Measurements from ENCODE around the gene ZNF618.

Gene ZNF618

DNA sequence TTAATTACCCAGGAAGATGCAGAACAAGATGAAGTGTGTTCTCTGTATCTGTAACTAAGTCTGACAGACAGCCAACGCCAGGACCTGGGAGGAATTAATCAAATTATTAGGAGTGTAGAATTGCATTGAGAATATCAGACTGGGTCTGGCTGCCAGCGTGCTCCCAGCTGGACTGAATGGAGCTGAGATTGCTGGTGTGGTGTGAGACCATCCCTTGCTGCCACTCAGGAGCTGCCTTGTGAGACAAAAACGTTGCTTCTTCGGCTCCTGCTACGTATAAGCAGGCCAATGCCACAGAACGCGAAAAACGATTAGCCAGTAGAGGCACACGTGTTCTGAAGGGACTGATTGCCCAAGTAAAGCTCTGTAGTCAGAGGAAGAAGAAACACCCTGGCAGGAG is 135.2 kb downstream of the ZNF618 start:
- H3K9me3 Mint-ChIP-seq: peaks cover 5% of the 10 kb centered on the region
- H3K4me3 Mint-ChIP-seq: no peak overlapping the region
- no peaks in the 10 kb centered on the region for H3K36me3 Mint-ChIP-seq
- H3K4me1 Mint-ChIP-seq: no peaks in the 10 kb centered on the region
- no peak overlapping the region for H3K27ac Mint-ChIP-seq
- no peaks in the 10 kb centered on the region for H3K27me3 Mint-ChIP-seq

DNA sequence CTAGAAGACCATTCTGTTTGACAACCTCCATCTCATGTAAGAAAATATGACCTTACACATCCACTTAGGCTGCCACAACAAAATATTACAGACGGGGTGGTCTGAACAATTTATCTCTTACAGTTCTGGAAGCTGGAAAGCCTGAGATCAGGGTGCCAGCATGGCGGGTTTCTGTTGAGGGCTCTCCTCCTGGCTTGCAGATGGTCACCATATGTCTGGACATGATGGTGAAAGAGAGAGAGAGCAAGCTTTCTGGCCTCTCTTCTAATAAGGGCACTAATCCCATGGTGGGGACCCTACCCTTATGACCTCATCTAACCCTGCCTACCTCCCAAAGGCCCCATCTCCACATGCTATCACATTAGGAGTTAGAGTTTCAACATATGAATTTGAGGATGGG is 136.0 kb downstream of the ZNF618 start:
- H3K4me3 Mint-ChIP-seq: no peak overlapping the region
- no peaks in the 10 kb centered on the region for H3K4me1 Mint-ChIP-seq
- H3K9me3 Mint-ChIP-seq: peaks cover 5% of the 10 kb centered on the region
- H3K36me3 Mint-ChIP-seq: no peaks in the 10 kb centered on the region
- H3K27me3 Mint-ChIP-seq: no peaks in the 10 kb centered on the region
- no peak overlapping the region for H3K27ac Mint-ChIP-seq

- Mint-ChIP-seq H3K27ac (no peak overlapping the region), H3K4me3 (no peak overlapping the region), H3K4me1 (no peaks in the 10 kb centered on the region), H3K27me3 (no peaks in the 10 kb centered on the region), H3K9me3 (peaks cover 5% of the 10 kb centered on the region), H3K36me3 (no peaks in the 10 kb centered on the region)
Observed at GRCh38 chr9:114014044-114014443, 137.9 kb downstream of the ZNF618 start.

DNA sequence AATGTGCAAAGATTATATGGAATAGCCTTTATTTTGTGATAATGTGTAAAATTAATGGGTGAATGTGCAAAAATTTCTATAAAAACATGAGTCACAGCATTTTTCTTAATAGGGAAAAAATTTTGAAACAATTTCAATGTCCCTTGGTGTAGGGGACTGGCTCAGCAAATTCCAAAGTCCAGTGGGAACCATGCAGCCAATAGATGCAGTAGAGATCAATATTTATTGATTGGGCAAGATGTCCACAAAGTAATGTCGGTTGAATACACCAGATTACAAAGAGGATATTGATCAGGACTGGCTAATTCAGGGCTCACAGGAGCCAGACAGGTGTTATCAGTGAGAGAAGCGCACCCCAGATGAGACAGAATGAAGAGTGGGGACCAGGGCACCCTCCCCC is 139.5 kb downstream of the ZNF618 start:
- Mint-ChIP-seq H3K4me3 (no peak overlapping the region), H3K36me3 (no peaks in the 10 kb centered on the region), H3K27ac (no peak overlapping the region), H3K4me1 (no peaks in the 10 kb centered on the region), H3K27me3 (no peaks in the 10 kb centered on the region), H3K9me3 (peaks cover 5% of the 10 kb centered on the region)

DNA sequence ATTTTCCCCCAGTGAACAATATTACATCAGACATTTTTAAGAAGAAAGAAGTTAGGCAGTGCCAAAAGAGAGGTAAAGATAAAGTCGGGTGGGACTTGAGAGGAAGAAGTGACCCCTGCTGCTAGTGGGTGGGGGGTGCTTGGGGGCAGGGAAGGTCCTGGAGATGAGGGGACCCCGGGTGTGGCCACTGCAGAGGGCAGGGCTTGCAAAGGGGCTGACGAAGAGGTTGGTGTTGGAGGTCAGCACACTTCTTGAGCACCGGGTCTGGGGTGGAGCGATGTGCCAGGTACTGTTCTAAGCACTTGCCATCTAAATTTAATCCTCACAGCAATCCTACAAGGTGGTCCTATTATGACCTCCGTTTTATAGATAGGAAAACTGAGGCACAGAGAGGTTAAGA is 140.0 kb downstream of the ZNF618 start:
- H3K4me3 Mint-ChIP-seq: no peak overlapping the region
- no peaks in the 10 kb centered on the region for H3K36me3 Mint-ChIP-seq
- no peaks in the 10 kb centered on the region for H3K27me3 Mint-ChIP-seq
- peaks cover 5% of the 10 kb centered on the region for H3K9me3 Mint-ChIP-seq
- no peak overlapping the region for H3K27ac Mint-ChIP-seq
- H3K4me1 Mint-ChIP-seq: no peaks in the 10 kb centered on the region

GRCh38 chr9:114016629-114017423 is 140.7 kb downstream of the ZNF618 start:
- Mint-ChIP-seq H3K4me3 (no peak overlapping the region), H3K27ac (no peak overlapping the region), H3K36me3 (no peaks in the 10 kb centered on the region), H3K27me3 (peaks cover 3% of the 10 kb centered on the region), H3K4me1 (no peaks in the 10 kb centered on the region), H3K9me3 (peaks cover 5% of the 10 kb centered on the region)

DNA sequence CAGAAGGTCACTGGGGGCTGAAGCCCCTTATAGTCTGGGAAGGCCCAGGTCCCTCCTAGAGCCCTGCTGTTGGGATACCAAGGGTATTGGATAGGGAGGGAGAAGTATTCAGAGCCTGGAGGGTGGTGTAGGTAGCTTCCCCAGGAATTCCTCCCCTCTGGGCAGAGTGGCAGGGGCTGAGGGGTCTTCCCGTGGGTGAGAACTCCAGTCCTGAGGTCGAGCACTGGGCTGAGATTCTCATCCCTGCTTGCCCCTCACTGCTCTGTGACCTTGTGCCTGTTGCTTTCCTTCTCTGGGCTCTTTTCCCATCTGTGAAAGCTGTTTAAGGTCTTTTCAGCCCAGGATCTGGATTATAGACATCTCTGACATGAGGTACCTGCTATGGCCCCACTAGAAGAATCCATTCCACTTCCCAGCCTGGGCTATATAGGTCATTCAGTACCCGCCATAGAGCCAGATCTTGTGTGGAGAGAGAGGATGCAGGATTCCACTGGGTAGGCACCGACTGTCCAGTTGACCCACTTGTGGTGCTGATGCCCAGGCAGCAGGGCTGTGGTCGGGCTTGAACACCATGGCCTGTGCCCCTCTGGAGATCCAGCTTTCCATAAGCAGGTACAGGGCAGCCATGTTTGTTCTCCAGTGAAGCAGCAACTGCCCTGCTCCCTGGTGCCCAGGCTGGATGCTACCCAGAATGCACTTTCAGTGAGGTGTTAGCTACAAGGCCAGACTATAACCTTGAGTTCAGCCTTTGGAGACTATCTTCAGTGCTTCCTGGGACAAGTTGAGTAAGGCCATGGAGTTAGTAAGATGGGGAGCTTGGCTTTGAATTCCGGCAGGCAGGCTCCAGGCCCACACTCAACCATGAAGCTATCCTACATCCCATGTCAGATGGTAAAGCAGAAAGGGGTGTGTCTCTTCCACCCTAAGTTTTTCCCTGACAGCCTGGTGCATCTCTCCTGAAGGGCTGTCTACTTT is 141.9 kb downstream of the ZNF618 start:
- peaks cover under 1% of the 10 kb centered on the region for H3K36me3 Mint-ChIP-seq
- H3K9me3 Mint-ChIP-seq: peaks cover 12% of the 10 kb centered on the region
- no peak overlapping the region for H3K27ac Mint-ChIP-seq
- no peak overlapping the region for H3K4me3 Mint-ChIP-seq
- H3K27me3 Mint-ChIP-seq: peaks cover 4% of the 10 kb centered on the region
- no peaks in the 10 kb centered on the region for H3K4me1 Mint-ChIP-seq

DNA sequence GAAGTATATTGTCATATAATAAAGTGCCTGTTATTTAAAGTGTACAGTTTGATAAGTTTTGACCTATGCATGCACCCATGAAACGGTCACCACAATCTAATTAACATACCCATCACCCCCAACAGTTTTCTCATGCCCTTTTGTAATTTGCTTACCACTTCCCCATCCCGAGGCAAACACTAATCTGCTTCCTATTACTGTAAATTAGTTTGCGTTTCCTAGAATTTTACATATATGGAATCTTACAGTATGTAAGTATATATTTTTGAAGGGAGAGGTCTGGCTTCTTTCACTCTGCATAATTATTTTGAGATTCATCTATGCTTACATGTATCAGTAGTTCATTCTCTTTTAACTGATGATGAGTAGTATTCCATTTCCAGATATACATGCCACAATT is 145.5 kb downstream of the ZNF618 start:
- Mint-ChIP-seq H3K27me3 (peaks cover 4% of the 10 kb centered on the region), H3K4me1 (no peaks in the 10 kb centered on the region), H3K27ac (no peak overlapping the region), H3K36me3 (peaks cover 3% of the 10 kb centered on the region), H3K4me3 (no peak overlapping the region), H3K9me3 (peaks cover 20% of the 10 kb centered on the region)

GRCh38 chr9:114023961-114024360 is 147.9 kb downstream of the ZNF618 start:
- Mint-ChIP-seq H3K4me3 (no peak overlapping the region), H3K9me3 (peaks cover 20% of the 10 kb centered on the region), H3K27me3 (peaks cover 4% of the 10 kb centered on the region), H3K4me1 (no peaks in the 10 kb centered on the region), H3K27ac (no peak overlapping the region), H3K36me3 (peaks cover 3% of the 10 kb centered on the region)

DNA sequence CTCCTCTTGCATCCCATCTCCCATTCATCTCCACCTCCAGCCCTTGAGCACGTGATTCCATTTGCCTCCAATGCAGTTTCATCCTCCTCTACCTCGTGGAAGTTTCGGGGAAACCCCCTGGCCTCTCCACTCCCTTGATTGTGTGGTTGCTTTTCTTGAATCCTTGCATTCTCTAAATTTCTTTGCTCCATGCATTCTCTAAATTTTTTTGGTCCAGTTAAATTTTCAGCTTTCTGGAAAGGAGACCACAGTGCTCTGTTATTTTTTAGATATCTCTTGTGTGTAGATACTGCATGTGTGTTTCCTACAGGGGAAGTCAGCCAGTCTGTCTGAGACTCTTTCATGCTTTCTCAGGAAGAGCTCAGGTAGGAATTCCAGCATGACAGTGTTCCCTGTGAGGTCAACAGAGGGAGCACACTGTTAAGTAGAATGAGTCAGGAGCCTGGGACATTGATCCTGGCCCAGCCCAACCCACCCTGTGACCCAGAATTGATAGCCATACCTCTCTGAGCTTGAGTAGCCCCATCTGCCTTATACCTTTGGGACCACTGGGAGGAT is 149.2 kb downstream of the ZNF618 start:
- Mint-ChIP-seq H3K27ac (no peak overlapping the region), H3K4me3 (no peak overlapping the region), H3K9me3 (peaks cover 20% of the 10 kb centered on the region), H3K4me1 (no peaks in the 10 kb centered on the region), H3K36me3 (peaks cover 3% of the 10 kb centered on the region), H3K27me3 (peaks cover 4% of the 10 kb centered on the region)

DNA sequence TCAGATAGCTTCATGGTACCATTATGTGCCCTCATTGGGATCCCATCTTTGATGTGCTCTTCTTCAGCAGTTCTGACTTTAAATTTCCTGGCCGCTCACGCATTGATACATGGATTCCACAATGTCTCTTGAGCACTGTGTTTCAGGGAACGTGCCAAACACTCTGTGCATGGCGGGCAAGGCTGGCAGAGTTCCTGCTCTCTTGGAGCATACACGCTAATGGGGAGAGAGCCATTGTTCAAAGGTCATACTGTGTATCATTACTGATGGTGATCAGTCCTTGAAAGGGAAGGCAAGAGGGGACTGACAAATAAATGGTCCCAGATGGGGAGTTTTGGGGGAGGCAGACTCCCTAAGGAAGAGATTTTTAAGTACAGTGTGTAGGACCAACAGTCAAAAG is 149.7 kb downstream of the ZNF618 start:
- H3K36me3 Mint-ChIP-seq: peaks cover 3% of the 10 kb centered on the region

DNA sequence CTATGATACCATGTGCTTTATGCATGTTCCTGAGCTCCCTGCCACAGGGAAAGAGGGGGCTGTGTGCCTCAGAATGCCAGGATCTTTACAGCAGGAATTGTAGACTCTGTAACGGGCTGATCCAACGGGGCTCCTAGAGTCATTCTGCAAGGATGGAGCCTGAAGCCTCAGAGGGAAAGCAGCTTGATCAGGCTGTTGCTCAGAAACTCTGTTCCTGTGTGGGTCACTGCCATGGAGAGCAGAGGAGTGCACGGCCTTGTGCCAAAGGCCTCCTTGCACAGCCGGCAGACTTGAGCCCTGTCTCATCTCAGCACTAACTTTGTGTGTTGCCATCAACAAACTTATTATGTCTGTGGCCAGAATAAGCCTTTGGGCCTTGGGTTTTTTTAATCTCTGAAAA is 150.2 kb downstream of the ZNF618 start:
- no peak overlapping the region for H3K4me3 Mint-ChIP-seq
- H3K9me3 Mint-ChIP-seq: peaks cover 20% of the 10 kb centered on the region
- H3K4me1 Mint-ChIP-seq: no peaks in the 10 kb centered on the region

More for the DNA sequence above, 149.7 kb downstream of the ZNF618 start:
- Mint-ChIP-seq H3K27ac (no peak overlapping the region), H3K4me1 (no peaks in the 10 kb centered on the region), H3K9me3 (peaks cover 20% of the 10 kb centered on the region), H3K27me3 (peaks cover 4% of the 10 kb centered on the region), H3K4me3 (no peak overlapping the region)

DNA sequence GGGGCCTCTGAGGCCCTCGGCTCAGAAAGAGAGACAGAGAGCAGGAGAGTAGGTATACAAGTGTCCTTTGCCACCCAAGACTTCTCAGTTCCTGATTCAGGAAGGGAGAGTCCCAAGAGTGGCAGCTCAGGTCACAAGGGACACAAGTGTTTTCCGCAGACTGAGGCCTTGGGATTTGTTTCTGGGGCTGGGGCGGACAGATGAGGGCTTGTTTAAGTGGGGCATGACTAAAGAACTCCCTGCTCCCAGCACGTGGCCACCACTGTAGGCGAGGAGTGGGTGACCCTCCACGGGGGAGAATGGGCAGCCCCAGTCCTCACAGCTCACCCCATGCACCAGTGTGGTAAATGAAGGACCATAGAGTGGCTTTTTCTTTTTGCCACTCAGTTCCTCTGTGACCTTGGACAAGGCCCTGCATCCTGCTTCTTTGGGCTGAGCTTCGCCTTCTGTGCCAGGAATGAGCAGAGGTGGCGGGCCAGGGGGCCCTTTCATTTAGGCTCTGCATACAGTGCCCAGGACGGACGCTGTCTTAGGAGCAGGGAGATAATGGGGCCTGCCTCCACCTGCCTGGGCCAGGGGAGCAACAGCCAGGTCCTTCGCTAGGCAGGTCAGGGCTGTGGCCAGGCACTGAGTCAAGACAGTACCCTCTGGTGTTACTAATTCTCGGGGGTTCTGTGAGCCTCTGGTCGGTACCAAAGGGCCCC is 151.2 kb downstream of the ZNF618 start:
- Mint-ChIP-seq H3K9me3 (peaks cover 20% of the 10 kb centered on the region), H3K36me3 (peaks cover 3% of the 10 kb centered on the region), H3K27me3 (peaks cover 1% of the 10 kb centered on the region), H3K4me1 (no peaks in the 10 kb centered on the region), H3K27ac (no peak overlapping the region), H3K4me3 (no peak overlapping the region)

More for the DNA sequence above, 150.2 kb downstream of the ZNF618 start:
- Mint-ChIP-seq H3K36me3 (peaks cover 3% of the 10 kb centered on the region), H3K27ac (no peak overlapping the region), H3K27me3 (peaks cover 4% of the 10 kb centered on the region)

DNA sequence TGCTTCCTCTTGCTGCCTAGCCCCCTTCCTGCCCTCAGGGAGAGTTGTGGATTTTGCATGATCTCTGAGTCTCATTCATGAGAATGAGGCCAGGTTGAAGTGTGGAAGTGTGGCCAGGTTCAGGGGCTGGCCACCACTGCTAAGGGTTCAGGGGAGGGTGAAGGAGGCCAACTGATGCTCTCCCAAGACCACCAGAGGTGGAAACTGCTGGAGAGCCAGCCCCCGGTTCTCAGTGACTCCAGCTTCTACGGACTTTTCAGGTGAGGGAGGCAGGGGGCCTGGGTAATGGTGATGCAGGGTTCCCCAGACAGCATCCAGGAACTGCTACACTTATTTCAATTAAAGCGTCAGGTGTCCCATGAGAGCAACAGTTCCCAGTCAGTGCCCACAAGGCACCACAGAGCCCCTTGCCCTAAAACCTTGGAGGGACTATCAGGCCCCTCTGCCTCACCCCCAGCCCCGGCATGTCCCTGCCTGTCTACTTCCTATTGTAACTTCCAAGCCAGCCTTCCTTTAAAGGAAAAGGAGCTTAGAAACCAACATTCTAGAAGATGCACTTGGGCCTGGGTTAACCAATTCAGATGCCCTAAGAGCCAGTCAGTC is 151.9 kb downstream of the ZNF618 start:
- H3K4me3 Mint-ChIP-seq: no peak overlapping the region
- H3K27ac Mint-ChIP-seq: no peak overlapping the region
- H3K9me3 Mint-ChIP-seq: peaks cover 14% of the 10 kb centered on the region
- no peaks in the 10 kb centered on the region for H3K4me1 Mint-ChIP-seq
- H3K27me3 Mint-ChIP-seq: no peaks in the 10 kb centered on the region
- H3K36me3 Mint-ChIP-seq: peaks cover 3% of the 10 kb centered on the region

GRCh38 chr9:114028646-114029045 is 152.5 kb downstream of the ZNF618 start:
- peaks cover 10% of the 10 kb centered on the region for H3K9me3 Mint-ChIP-seq
- no peak overlapping the region for H3K27ac Mint-ChIP-seq
- no peak overlapping the region for H3K4me3 Mint-ChIP-seq
- H3K36me3 Mint-ChIP-seq: peaks cover 2% of the 10 kb centered on the region
- no peaks in the 10 kb centered on the region for H3K4me1 Mint-ChIP-seq
- no peaks in the 10 kb centered on the region for H3K27me3 Mint-ChIP-seq

All from activated naive CD4-positive, alpha-beta T cell treated with anti-CD3 and anti-CD28 coated beads, Interleukin-2, amount 50 U/mL, for 24 hours (primary cell).